GM12864 (cell line): Measurements from ENCODE around the gene RPP21.

Source experiments
- DNase-seq: peaks from one replicate; pipeline ENCODE4 v3.0.0-alpha.2; 2011; ENCODE audit warnings: low read depth
- H3K4me3 ChIP-seq: 2 replicates; pipeline ENCODE4 v1.5.1; 2011; ENCODE audit warnings: mild to moderate bottlenecking, low read depth, low read length, control low read depth
- TF ChIP-seq, protein P1 (sequence below): IDR thresholded peaks from 2 replicates; pipeline ENCODE4 v1.5.1; 2011; ENCODE audit warnings: low read depth, mild to moderate bottlenecking, moderate library complexity, low read length, control low read depth, inconsistent platforms; ENCODE audit errors: missing control alignments

The RPP21 gene

DNA sequence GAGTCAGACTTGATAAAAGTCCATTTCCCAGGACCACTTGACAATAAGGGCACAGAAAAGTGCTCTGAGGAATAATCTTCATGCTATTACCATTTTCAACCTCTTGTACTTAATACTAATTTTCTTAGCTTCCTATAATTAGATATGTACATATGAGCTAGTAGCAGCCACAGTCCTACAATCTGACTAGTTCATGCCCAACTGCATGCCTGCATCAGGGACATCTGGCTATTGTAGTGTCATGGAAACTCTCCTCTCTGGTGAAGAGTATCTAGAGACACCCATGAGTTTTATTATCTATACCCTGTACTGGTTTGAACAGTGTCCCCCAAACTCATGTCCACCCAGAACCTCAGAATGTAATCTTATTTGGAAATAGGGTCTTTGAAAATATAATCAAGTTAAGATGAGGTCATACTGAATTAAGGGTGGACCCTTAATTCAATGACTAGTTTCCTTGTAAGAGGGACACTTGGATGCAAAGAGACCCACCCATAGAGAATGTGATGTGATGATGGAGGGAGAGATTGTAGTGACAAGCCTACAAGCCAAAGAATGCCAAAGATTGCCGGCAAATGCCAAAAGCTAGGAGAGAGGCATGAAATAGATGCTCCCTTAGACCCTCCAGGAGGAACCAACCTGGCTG lies 32.2 kb upstream of the RPP21 start:
- TF ChIP-seq, protein P1, sequence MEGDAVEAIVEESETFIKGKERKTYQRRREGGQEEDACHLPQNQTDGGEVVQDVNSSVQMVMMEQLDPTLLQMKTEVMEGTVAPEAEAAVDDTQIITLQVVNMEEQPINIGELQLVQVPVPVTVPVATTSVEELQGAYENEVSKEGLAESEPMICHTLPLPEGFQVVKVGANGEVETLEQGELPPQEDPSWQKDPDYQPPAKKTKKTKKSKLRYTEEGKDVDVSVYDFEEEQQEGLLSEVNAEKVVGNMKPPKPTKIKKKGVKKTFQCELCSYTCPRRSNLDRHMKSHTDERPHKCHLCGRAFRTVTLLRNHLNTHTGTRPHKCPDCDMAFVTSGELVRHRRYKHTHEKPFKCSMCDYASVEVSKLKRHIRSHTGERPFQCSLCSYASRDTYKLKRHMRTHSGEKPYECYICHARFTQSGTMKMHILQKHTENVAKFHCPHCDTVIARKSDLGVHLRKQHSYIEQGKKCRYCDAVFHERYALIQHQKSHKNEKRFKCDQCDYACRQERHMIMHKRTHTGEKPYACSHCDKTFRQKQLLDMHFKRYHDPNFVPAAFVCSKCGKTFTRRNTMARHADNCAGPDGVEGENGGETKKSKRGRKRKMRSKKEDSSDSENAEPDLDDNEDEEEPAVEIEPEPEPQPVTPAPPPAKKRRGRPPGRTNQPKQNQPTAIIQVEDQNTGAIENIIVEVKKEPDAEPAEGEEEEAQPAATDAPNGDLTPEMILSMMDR: no peak
- DNase-seq: no peak
- no peak overlapping the region for H3K4me3 ChIP-seq

DNA sequence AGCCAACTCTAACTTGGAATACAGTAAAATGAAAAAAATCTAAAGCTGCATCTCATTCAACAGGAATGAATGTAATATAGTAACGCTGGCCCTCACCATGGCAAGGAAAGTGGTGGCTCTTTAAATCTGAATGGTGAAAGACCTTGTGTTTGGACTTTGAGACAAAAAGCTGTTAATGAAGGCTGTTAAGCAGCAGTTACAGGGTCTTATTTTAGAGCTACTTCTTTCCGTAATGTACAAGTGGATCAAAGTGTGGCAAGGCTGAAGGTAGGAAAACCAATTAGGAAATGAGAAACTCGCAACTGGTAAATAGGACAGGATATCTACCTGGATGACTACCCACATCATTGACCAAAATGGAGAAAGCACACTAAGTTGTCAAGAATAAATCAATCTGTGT lies 29.8 kb upstream of the RPP21 start:
- TF ChIP-seq, protein P1: no peak
- DNase-seq: no peak
- no peak overlapping the region for H3K4me3 ChIP-seq

DNA sequence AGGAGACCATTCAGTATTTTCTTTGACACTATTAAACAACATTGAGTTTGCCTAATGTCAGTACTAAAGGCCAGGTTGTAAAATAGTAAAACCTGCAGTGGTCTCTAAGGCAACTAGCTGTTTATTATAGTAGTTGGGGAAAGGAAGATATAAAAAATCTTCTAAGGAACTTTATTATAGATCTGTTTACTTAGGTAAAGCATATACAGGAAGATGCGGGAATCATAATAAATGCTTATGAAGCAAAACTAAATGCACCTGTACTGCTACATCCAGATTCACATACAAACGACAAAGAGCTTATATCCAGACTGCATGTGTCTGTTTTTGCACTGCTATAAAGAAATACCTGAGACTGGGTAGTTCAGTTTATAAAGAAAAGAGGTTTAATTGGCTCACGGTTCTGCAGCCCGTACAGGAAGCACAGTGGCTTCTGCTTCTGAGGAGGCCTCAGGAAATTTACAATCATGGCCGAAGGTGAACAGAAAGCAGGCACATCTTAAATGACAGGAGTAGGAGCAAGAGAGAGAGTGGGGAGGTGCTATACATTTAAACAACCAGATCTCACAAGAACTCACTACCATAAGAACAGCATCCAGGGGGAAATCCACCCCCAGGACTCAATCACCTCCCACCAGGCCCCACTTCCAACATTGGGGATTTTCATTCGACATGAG lies 26.9 kb upstream of the RPP21 start:
- TF ChIP-seq, protein P1: no peak
- no peak for DNase-seq
- H3K4me3 ChIP-seq: no peak overlapping the region

DNA sequence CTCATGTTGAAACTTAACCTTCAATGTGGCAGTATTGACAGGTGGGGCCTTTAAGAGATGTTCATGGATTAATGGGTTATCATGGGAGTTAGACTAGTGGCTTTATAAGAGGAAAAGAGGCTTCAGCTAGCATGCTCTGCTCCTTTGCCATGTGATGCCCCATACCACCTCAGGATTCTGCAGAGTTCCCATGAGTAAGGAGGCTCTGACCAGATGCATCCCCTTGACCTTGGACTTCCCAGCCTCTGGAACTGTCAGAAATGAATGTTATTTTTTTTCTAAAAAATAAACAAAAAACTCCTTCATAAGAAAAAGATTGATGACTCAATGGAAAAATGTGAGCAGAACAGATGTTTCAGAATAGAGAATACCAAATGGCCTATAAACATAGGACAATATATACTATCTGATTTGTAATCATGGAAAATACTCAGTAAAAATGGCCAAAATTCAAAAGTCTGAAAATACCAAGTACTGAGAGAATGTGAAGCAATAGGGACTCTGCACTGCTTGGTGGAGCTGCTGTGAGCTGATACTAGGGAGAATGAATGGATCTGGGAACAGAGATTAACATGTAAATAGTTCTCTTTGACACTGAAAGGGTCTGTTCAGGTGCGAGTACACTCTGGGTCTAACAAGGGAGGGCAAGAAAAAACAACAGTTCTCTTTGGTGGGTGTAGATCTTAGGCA lies 25.7 kb upstream of the RPP21 start:
- DNase-seq: no peak
- TF ChIP-seq, protein P1: no peak
- H3K4me3 ChIP-seq: no peak overlapping the region

DNA sequence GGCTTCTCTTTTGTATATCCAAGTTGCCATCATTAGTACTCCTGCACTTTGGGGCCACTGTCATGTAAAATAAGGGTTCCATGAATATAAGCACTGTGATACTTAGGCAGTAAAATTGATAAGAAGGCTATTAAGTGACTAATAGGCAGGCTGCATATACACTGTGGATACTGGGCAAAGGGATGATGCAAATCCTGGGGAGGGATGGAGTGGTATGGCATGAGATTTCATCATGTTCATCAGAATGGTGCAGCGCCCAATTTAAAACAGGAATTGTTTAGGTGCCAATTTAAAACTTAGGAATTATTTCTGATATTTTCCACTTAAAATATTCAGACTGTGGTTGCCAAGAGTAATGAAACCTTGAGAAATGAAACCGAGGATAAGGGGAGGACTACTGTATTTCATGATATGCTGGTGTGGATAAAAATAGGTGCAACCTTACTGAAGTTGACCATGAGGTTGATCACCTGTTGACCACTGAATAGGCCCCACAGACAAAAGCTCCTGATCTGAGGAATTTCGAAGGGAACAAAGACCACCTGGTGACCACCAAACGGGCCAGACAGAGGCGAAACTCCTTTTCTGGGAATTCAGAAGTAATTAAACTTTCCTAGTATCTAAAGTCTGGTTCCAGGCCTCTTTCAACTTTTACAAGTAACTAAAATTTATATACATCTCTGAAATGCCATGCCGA lies 23.1 kb upstream of the RPP21 start:
- TF ChIP-seq, protein P1: no peak
- no peak overlapping the region for H3K4me3 ChIP-seq

GRCh38 chr6:30322527-30323501 lies 22.1 kb upstream of the RPP21 start:
- TF ChIP-seq, protein P1: no peak
- DNase-seq: no peak
- H3K4me3 ChIP-seq: no peak overlapping the region

More for the DNA sequence above, 23.1 kb upstream of the RPP21 start:
- no peak for DNase-seq
